Measurements from ENCODE around the gene SEMA6B.

Gene SEMA6B

GRCh38 chr19:4580961-4581665 lies 21.6 kb upstream of the SEMA6B start:
- Histone ChIP-seq H3K4me3 (ENCODE audit: insufficient read depth, low read depth, low read length, poor library complexity, severe bottlenecking) (no peak overlapping the region), H3K27me3 (replicated peaks; ENCODE audit: control insufficient read depth, insufficient read depth, low read length, poor library complexity, severe bottlenecking) (peaks cover 47% of the 10 kb centered on the region), H3K4me1 (ENCODE audit: control insufficient read depth, insufficient read depth, low read length, poor library complexity, severe bottlenecking) (peaks cover 16% of the 10 kb centered on the region), H3K27ac (ENCODE audit: insufficient read depth, low read length, poor library complexity, severe bottlenecking) (no peak overlapping the region), H3K36me3 (ENCODE audit: control insufficient read depth, insufficient read depth, low read length) (no peaks in the 10 kb centered on the region), H3K9me3 (ENCODE audit: control insufficient read depth, low read length) (no peaks in the 10 kb centered on the region)
- DNase-seq = no peak

- Histone ChIP-seq H3K27ac (ENCODE audit: insufficient read depth, low read length, poor library complexity, severe bottlenecking) (no peak overlapping the region), H3K4me1 (ENCODE audit: control insufficient read depth, insufficient read depth, low read length, poor library complexity, severe bottlenecking) (peaks cover 16% of the 10 kb centered on the region), H3K27me3 (replicated peaks; ENCODE audit: control insufficient read depth, insufficient read depth, low read length, poor library complexity, severe bottlenecking) (peaks cover 49% of the 10 kb centered on the region), H3K4me3 (ENCODE audit: insufficient read depth, low read depth, low read length, poor library complexity, severe bottlenecking) (no peak overlapping the region), H3K9me3 (ENCODE audit: control insufficient read depth, low read length) (no peaks in the 10 kb centered on the region), H3K36me3 (ENCODE audit: control insufficient read depth, insufficient read depth, low read length) (no peaks in the 10 kb centered on the region)
- no peak for DNase-seq
Measured at GRCh38 chr19:4580021-4580901, 20.8 kb upstream of the SEMA6B start.

DNA sequence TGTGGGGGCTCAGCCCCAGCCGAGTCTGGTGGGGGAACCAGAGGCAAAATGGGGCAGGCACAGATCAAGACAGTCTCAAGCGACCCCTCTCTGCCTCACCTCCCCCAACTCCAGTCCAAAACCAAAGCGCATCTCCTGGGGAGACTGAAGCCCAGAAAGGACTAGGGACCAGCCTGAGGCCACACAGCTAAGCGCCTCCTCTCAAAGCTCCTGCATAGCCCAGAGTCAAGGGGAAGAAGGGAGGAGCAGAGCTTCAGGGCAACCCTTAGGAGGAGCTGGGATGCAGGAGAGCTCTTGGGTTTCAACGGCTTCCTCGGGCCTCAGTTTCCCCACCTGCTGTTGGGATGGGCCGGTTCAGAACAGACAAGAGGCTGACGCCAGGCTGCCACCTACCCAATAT lies 19.9 kb upstream of the SEMA6B start:
- Histone ChIP-seq H3K36me3 (ENCODE audit: control insufficient read depth, insufficient read depth, low read length) (no peaks in the 10 kb centered on the region), H3K4me1 (ENCODE audit: control insufficient read depth, insufficient read depth, low read length, poor library complexity, severe bottlenecking) (peaks cover 12% of the 10 kb centered on the region), H3K27me3 (replicated peaks; ENCODE audit: control insufficient read depth, insufficient read depth, low read length, poor library complexity, severe bottlenecking) (peaks cover 46% of the 10 kb centered on the region), H3K4me3 (ENCODE audit: insufficient read depth, low read depth, low read length, poor library complexity, severe bottlenecking) (no peak overlapping the region), H3K9me3 (ENCODE audit: control insufficient read depth, low read length) (no peaks in the 10 kb centered on the region), H3K27ac (ENCODE audit: insufficient read depth, low read length, poor library complexity, severe bottlenecking) (no peak overlapping the region)
- DNase-seq = no peak

DNA sequence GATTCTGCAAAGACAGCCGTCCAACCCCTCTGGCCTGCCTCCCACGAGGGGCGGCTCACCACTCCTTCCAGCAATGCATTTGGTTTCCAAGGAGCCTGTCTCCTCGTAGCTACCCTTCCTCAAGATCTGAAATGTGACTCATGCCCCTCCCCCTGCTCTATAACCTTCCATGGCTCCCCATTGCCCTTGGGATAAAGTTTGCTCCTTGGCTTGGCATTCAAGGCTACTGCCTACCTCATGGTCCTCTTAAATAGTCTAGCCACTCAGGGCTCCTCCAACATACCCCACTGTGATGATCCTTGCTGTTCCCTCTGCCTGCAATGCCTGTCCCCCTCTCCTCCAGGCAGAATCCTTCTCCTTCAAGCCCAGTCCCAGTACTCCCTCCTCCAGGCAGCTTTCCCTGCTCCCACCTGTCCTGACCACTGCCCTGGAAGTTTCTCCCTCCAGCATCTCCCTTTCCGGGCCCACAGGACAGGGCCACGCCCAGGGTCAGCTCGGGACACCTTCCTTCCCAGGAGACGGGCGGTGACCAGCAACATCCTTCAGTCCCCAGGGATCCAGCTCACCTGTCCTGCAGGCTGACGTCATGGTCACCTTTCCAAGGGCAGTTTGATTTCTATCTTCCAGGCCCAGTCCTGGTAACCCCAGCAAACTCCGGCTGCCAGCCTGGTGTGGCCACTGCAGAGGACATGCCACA lies 19.2 kb upstream of the SEMA6B start:
- Histone ChIP-seq H3K27ac (ENCODE audit: insufficient read depth, low read length, poor library complexity, severe bottlenecking) (no peak overlapping the region), H3K9me3 (ENCODE audit: control insufficient read depth, low read length) (no peaks in the 10 kb centered on the region), H3K4me1 (ENCODE audit: control insufficient read depth, insufficient read depth, low read length, poor library complexity, severe bottlenecking) (peaks cover 6% of the 10 kb centered on the region), H3K27me3 (replicated peaks; ENCODE audit: control insufficient read depth, insufficient read depth, low read length, poor library complexity, severe bottlenecking) (peaks cover 40% of the 10 kb centered on the region), H3K36me3 (ENCODE audit: control insufficient read depth, insufficient read depth, low read length) (no peaks in the 10 kb centered on the region), H3K4me3 (ENCODE audit: insufficient read depth, low read depth, low read length, poor library complexity, severe bottlenecking) (no peak overlapping the region)
- DNase-seq = no peak

DNA sequence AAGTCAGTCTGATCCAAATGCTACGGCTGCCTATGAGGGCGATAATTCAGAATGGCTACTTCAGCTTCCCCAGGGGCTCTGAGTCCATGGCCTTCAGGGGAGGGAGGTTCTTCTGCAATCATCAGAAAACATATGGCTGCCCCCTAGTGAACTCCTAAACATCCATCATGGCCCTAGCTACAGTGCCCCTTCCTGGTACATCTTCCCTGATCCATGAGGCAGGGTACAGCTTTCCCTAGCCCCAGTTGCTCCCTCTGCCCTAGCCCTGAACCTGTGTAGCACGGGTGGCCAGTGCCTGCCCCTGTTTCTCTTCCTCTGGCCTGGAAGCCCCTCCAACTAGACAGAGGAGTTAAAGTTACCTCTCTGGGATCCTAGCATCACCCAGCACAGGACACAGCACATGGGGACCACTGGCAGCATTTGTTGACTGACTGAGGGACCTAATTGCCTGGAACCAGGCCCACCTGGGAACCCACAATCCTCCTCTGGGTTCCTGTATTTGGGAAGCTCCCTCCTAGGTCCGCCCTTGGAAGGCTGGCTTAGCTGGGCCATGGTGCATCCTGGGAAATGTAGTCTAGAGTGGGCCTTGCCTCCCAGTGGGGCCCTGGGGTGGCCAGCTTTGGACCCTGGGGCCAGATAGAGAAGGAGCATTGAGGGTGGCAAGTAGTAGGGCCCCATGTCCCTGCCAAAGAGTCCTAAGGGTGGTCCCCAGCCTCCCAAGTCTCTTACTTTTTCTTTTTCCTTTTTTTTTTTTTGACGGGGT lies 17.7 kb upstream of the SEMA6B start:
- peaks cover 34% of the 10 kb centered on the region for H3K27me3 ChIP-seq (replicated peaks; ENCODE audit: control insufficient read depth, insufficient read depth, low read length, poor library complexity, severe bottlenecking)
- DNase-seq = no peak

GRCh38 chr19:4576016-4576933 lies 16.8 kb upstream of the SEMA6B start:
- peak; percentile 36 to 59 (median 43) for DNase-seq
- no peak overlapping the region for H3K27ac ChIP-seq (ENCODE audit: insufficient read depth, low read length, poor library complexity, severe bottlenecking)
- no peak overlapping the region for H3K4me3 ChIP-seq (ENCODE audit: insufficient read depth, low read depth, low read length, poor library complexity, severe bottlenecking)
- peaks cover 3% of the 10 kb centered on the region for H3K4me1 ChIP-seq (ENCODE audit: control insufficient read depth, insufficient read depth, low read length, poor library complexity, severe bottlenecking)
- H3K9me3 ChIP-seq (ENCODE audit: control insufficient read depth, low read length) = no peaks in the 10 kb centered on the region
- H3K27me3 ChIP-seq (replicated peaks; ENCODE audit: control insufficient read depth, insufficient read depth, low read length, poor library complexity, severe bottlenecking) = peaks cover 34% of the 10 kb centered on the region
- H3K36me3 ChIP-seq (ENCODE audit: control insufficient read depth, insufficient read depth, low read length) = no peaks in the 10 kb centered on the region

More for the DNA sequence above, 17.7 kb upstream of the SEMA6B start:
- Histone ChIP-seq H3K4me3 (ENCODE audit: insufficient read depth, low read depth, low read length, poor library complexity, severe bottlenecking) (no peak overlapping the region), H3K27ac (ENCODE audit: insufficient read depth, low read length, poor library complexity, severe bottlenecking) (no peak overlapping the region), H3K36me3 (ENCODE audit: control insufficient read depth, insufficient read depth, low read length) (no peaks in the 10 kb centered on the region), H3K9me3 (ENCODE audit: control insufficient read depth, low read length) (no peaks in the 10 kb centered on the region), H3K4me1 (ENCODE audit: control insufficient read depth, insufficient read depth, low read length, poor library complexity, severe bottlenecking) (peaks cover 6% of the 10 kb centered on the region)

DNA sequence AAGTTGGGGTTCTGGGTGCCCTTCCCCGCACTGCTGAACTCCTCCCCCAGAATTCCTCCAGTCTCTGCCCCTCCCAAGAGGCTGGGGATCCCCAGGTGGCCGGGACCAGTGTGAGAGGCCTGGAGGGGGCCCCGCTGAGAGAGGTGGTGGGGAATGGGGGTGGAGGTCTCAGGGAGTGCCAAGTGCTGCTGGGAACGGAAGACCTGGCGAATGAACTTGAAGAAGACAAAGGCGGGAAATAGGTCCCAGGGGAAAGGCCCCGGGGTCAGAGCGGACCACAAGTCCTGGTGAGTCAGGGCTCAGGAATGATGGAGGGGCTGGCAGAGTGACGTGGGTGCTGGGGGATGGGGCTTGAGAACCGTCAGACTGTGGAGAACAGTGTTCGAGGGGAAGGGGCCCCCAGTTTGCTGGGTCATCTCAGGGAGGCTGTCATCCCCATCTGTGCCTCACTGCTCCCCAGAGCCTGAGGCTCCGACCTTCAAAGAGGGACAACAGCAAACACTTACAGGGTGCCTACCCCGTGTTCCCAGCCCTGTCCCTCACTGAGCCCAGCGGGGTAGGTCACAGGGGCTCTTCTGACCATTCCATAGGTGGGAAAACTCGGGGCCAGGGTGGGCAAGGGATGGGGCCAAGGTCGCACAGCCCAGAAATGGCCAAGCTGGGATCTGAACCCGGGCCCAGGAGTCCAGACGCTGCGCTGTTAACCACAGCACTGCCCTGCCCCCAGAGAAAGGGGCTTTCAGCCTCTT lies 16.0 kb upstream of the SEMA6B start:
- peaks cover 29% of the 10 kb centered on the region for H3K27me3 ChIP-seq (replicated peaks; ENCODE audit: control insufficient read depth, insufficient read depth, low read length, poor library complexity, severe bottlenecking)
- H3K36me3 ChIP-seq (ENCODE audit: control insufficient read depth, insufficient read depth, low read length) = no peaks in the 10 kb centered on the region
- H3K27ac ChIP-seq (ENCODE audit: insufficient read depth, low read length, poor library complexity, severe bottlenecking) = no peak overlapping the region
- H3K4me1 ChIP-seq (ENCODE audit: control insufficient read depth, insufficient read depth, low read length, poor library complexity, severe bottlenecking) = no peaks in the 10 kb centered on the region
- no peak overlapping the region for H3K4me3 ChIP-seq (ENCODE audit: insufficient read depth, low read depth, low read length, poor library complexity, severe bottlenecking)
- no peak for DNase-seq
- H3K9me3 ChIP-seq (ENCODE audit: control insufficient read depth, low read length) = no peaks in the 10 kb centered on the region

- Histone ChIP-seq H3K27me3 (replicated peaks; ENCODE audit: control insufficient read depth, insufficient read depth, low read length, poor library complexity, severe bottlenecking) (peaks cover 13% of the 10 kb centered on the region), H3K4me3 (ENCODE audit: insufficient read depth, low read depth, low read length, poor library complexity, severe bottlenecking) (no peak overlapping the region), H3K36me3 (ENCODE audit: control insufficient read depth, insufficient read depth, low read length) (no peaks in the 10 kb centered on the region), H3K4me1 (ENCODE audit: control insufficient read depth, insufficient read depth, low read length, poor library complexity, severe bottlenecking) (no peaks in the 10 kb centered on the region), H3K9me3 (ENCODE audit: control insufficient read depth, low read length) (no peaks in the 10 kb centered on the region), H3K27ac (ENCODE audit: insufficient read depth, low read length, poor library complexity, severe bottlenecking) (no peak overlapping the region)
- no peak for DNase-seq
Measured at GRCh38 chr19:4573682-4574081, 14.2 kb upstream of the SEMA6B start.

Data from effector memory CD4-positive, alpha-beta T cell (primary cell).